ENCODE measurements around the gene ITPR2.

The ITPR2 gene

GRCh38 chr12:26535826-26536225 is 297.2 kb downstream of the ITPR2 start:
- no peak for DNase-seq (ENCODE audit: extremely low read depth, insufficient read length)
- peaks cover 2% of the 10 kb centered on the region for H3K36me3 ChIP-seq (ENCODE audit: control insufficient read depth, insufficient read depth, low read length)
- H3K27me3 ChIP-seq (replicated peaks; ENCODE audit: control insufficient read depth, insufficient read depth, low read length): no peaks in the 10 kb centered on the region
- no peak for TF ChIP-seq CTCF (IDR thresholded peaks at IDR 0.05; ENCODE audit: insufficient read depth, low read length, poor library complexity, severe bottlenecking)
- H3K4me3 ChIP-seq (replicated peaks; ENCODE audit: low read depth, low read length): no peak overlapping the region

- peaks cover 2% of the 10 kb centered on the region for H3K36me3 ChIP-seq (ENCODE audit: control insufficient read depth, insufficient read depth, low read length)
- no peak for DNase-seq (ENCODE audit: extremely low read depth, insufficient read length)
- no peak overlapping the region for H3K4me3 ChIP-seq (replicated peaks; ENCODE audit: low read depth, low read length)
- no peak for TF ChIP-seq CTCF (IDR thresholded peaks at IDR 0.05; ENCODE audit: insufficient read depth, low read length, poor library complexity, severe bottlenecking)
- H3K27me3 ChIP-seq (replicated peaks; ENCODE audit: control insufficient read depth, insufficient read depth, low read length): no peaks in the 10 kb centered on the region
These were observed 298.9 kb downstream of the ITPR2 start for GRCh38 chr12:26534071-26534470.

- no peak for DNase-seq (ENCODE audit: extremely low read depth, insufficient read length)
- Histone ChIP-seq H3K4me3 (replicated peaks; ENCODE audit: low read depth, low read length) (no peak overlapping the region), H3K27me3 (replicated peaks; ENCODE audit: control insufficient read depth, insufficient read depth, low read length) (no peaks in the 10 kb centered on the region), H3K36me3 (ENCODE audit: control insufficient read depth, insufficient read depth, low read length) (peaks cover 2% of the 10 kb centered on the region)
- no peak for TF ChIP-seq CTCF (IDR thresholded peaks at IDR 0.05; ENCODE audit: insufficient read depth, low read length, poor library complexity, severe bottlenecking)
These were observed 299.8 kb downstream of the ITPR2 start for GRCh38 chr12:26533211-26533610.

- Histone ChIP-seq H3K36me3 (ENCODE audit: control insufficient read depth, insufficient read depth, low read length) (peaks cover 3% of the 10 kb centered on the region), H3K27me3 (replicated peaks; ENCODE audit: control insufficient read depth, insufficient read depth, low read length) (no peaks in the 10 kb centered on the region), H3K4me3 (replicated peaks; ENCODE audit: low read depth, low read length) (no peak overlapping the region)
- no peak for DNase-seq (ENCODE audit: extremely low read depth, insufficient read length)
- TF ChIP-seq CTCF (IDR thresholded peaks at IDR 0.05; ENCODE audit: insufficient read depth, low read length, poor library complexity, severe bottlenecking): no peak
These were observed 302.5 kb downstream of the ITPR2 start for GRCh38 chr12:26530461-26530860.

GRCh38 chr12:26528943-26529342 is 304.1 kb downstream of the ITPR2 start:
- H3K36me3 ChIP-seq (ENCODE audit: control insufficient read depth, insufficient read depth, low read length): peaks cover 3% of the 10 kb centered on the region
- no peak for TF ChIP-seq CTCF (IDR thresholded peaks at IDR 0.05; ENCODE audit: insufficient read depth, low read length, poor library complexity, severe bottlenecking)
- no peaks in the 10 kb centered on the region for H3K27me3 ChIP-seq (replicated peaks; ENCODE audit: control insufficient read depth, insufficient read depth, low read length)
- H3K4me3 ChIP-seq (replicated peaks; ENCODE audit: low read depth, low read length): no peak overlapping the region
- DNase-seq (ENCODE audit: extremely low read depth, insufficient read length): no peak

- no peak for DNase-seq (ENCODE audit: extremely low read depth, insufficient read length)
- Histone ChIP-seq H3K4me3 (replicated peaks; ENCODE audit: low read depth, low read length) (no peak overlapping the region), H3K27me3 (replicated peaks; ENCODE audit: control insufficient read depth, insufficient read depth, low read length) (no peaks in the 10 kb centered on the region), H3K36me3 (ENCODE audit: control insufficient read depth, insufficient read depth, low read length) (peaks cover 3% of the 10 kb centered on the region)
- TF ChIP-seq CTCF (IDR thresholded peaks at IDR 0.05; ENCODE audit: insufficient read depth, low read length, poor library complexity, severe bottlenecking): no peak
These were observed 305.3 kb downstream of the ITPR2 start for GRCh38 chr12:26527682-26528081.
